Amniotic stem cell (primary cell): ENCODE results near the gene KCNMA1.
A peak's percentile ranks its signal among the peaks of the same experiment; 100 is the strongest.
"Not testable (repeated sequence)": the region's sequence is repeated elsewhere in the genome, so short reads cannot be mapped to it uniquely, and the experiment has no call there.

Experiments
- DNase-seq: peaks from one replicate; lab custom pipeline; 2025; lab: John Stamatoyannopoulos, UW

KCNMA1 gene

GRCh38 chr10:77581738-77582137 is 55.9 kb downstream of the KCNMA1 start:
- no peak for DNase-seq

- no peak for DNase-seq
These were observed 57.1 kb downstream of the KCNMA1 start for GRCh38 chr10:77580482-77580881.

- no peak for DNase-seq
These were observed 58.9 kb downstream of the KCNMA1 start for GRCh38 chr10:77578583-77579227.

- no peak for DNase-seq
These were observed 59.9 kb downstream of the KCNMA1 start for GRCh38 chr10:77577666-77578229.

GRCh38 chr10:77576444-77577032 is 61.1 kb downstream of the KCNMA1 start:
- no peak for DNase-seq

GRCh38 chr10:77576007-77576367 is 61.6 kb downstream of the KCNMA1 start:
- DNase-seq = no peak

- DNase-seq = no peak
These were observed 62.2 kb downstream of the KCNMA1 start for GRCh38 chr10:77575271-77576006.

GRCh38 chr10:77574438-77574837 is 63.2 kb downstream of the KCNMA1 start:
- DNase-seq = no peak

- DNase-seq = not testable (repeated sequence)
These were observed 65.1 kb downstream of the KCNMA1 start for GRCh38 chr10:77572520-77572919.

- DNase-seq = no peak
These were observed 66.1 kb downstream of the KCNMA1 start for GRCh38 chr10:77571490-77571889.

GRCh38 chr10:77566914-77567566 is 70.6 kb downstream of the KCNMA1 start:
- no peak for DNase-seq

- no peak for DNase-seq
These were observed 71.4 kb downstream of the KCNMA1 start for GRCh38 chr10:77566236-77566635.

GRCh38 chr10:77565590-77566023 is 72.0 kb downstream of the KCNMA1 start:
- DNase-seq = no peak

GRCh38 chr10:77564731-77565589 is 72.6 kb downstream of the KCNMA1 start:
- DNase-seq = peak; percentile 44

- no peak for DNase-seq
These were observed 73.9 kb downstream of the KCNMA1 start for GRCh38 chr10:77563638-77564270.

GRCh38 chr10:77562742-77563141 is 74.9 kb downstream of the KCNMA1 start:
- no peak for DNase-seq

GRCh38 chr10:77561991-77562390 is 75.6 kb downstream of the KCNMA1 start:
- no peak for DNase-seq

- no peak for DNase-seq
These were observed 77.1 kb downstream of the KCNMA1 start for GRCh38 chr10:77560471-77560870.

- DNase-seq = no peak
These were observed 77.6 kb downstream of the KCNMA1 start for GRCh38 chr10:77560052-77560451.

- no peak for DNase-seq
These were observed 80.5 kb downstream of the KCNMA1 start for GRCh38 chr10:77556990-77557601.
